H1 (cell line): ENCODE data around the gene CLCA1. TPM values are rescaled to one million over a fixed set of nuclear protein-coding genes. Genes with fewer than 3 reads are reported as not detected.

Experiments
- BCL11A ChIP-seq, 2 experiments: IDR thresholded peaks; one replicate each; pipeline ENCODE4 v1.6.1; 2011; ENCODE audit warnings: low read depth in 2 of 2, low read length in 2 of 2, mild to moderate bottlenecking in 2 of 2
- FOSL1 ChIP-seq: IDR thresholded peaks from 2 replicates; pipeline ENCODE4 v1.6.1; 2011; ENCODE audit warnings: mild to moderate bottlenecking, low read depth, low read length, moderate library complexity; ENCODE audit not compliant: insufficient read depth
- NRF1 ChIP-seq: IDR thresholded peaks from 2 replicates; pipeline ENCODE4 v1.6.1; 2011; ENCODE audit warnings: mild to moderate bottlenecking, low read depth, low read length, improper control_type of control experiment
- RNF2 ChIP-seq: fragments of 200-900, 300-1000 bp; sonication (generic); IDR thresholded peaks from 2 replicates; pipeline ENCODE4 v1.7.1; 2016; ENCODE audit warnings: borderline replicate concordance, low read depth, mild to moderate bottlenecking, antibody characterized with exemption, low read length; ENCODE audit not compliant: poor library complexity, severe bottlenecking; ENCODE audit errors: missing control alignments
- SP1 ChIP-seq: IDR thresholded peaks from 2 replicates; pipeline ENCODE4 v1.6.1; 2011; ENCODE audit warnings: low read depth, low read length
- SUZ12 ChIP-seq: fragments of 200-600 bp; sonication (generic); IDR thresholded peaks from 2 replicates; pipeline ENCODE4 v1.6.1; 2012; ENCODE audit warnings: mild to moderate bottlenecking, inconsistent platforms, low read length, moderate library complexity, mixed read lengths
- TAF7 ChIP-seq: optimal IDR thresholded peaks from 2 replicates; pipeline ENCODE3; 2011; ENCODE audit warnings: low read depth, mild to moderate bottlenecking, inconsistent platforms, low read length, moderate library complexity, borderline replicate concordance
- polyA plus RNA-seq, 7 experiments: library from polyadenylated mRNA; depleted of rRNA in 3 of 7; stranded (reverse) in 5 of 7; unstranded in 2 of 7; fragments of >200 nt in 5 of 7; fragments of 200-250 nt in 2 of 7; gene quantifications; 1 replicate in 5 of 7; 2 replicates in 1 of 7; 4 replicates in 1 of 7; pipeline versions ENCODE4 v1.2.1 to v1.2.3, GENCODE V29; 2011 to 2013; ENCODE audit warnings: missing spikeins in 2 of 7, mixed read lengths in 2 of 7
- total RNA-seq: library from RNA; stranded (reverse); fragmentation: NEBNext Ultra II Directional; extraction: Animal tissue kit (Norgen Biotek cat#: 25700); gene quantifications from 2 replicates; pipeline ENCODE4 v1.2.1, GENCODE V29; 2021
- TF ChIP-seq, protein P1 (sequence below): fragments of 300-600 bp; sonication (generic); IDR thresholded peaks from 2 replicates; pipeline ENCODE4 v1.7.1; 2012; ENCODE audit warnings: low read length, moderate library complexity, mild to moderate bottlenecking, inconsistent platforms; ENCODE audit not compliant: insufficient replicate concordance

CLCA1 gene
- total and polyA plus RNA-seq, 2 of the 8 experiments (the other 6 are each of a cell fraction or from before 2014, with no cell fraction given) = not detected

DNA sequence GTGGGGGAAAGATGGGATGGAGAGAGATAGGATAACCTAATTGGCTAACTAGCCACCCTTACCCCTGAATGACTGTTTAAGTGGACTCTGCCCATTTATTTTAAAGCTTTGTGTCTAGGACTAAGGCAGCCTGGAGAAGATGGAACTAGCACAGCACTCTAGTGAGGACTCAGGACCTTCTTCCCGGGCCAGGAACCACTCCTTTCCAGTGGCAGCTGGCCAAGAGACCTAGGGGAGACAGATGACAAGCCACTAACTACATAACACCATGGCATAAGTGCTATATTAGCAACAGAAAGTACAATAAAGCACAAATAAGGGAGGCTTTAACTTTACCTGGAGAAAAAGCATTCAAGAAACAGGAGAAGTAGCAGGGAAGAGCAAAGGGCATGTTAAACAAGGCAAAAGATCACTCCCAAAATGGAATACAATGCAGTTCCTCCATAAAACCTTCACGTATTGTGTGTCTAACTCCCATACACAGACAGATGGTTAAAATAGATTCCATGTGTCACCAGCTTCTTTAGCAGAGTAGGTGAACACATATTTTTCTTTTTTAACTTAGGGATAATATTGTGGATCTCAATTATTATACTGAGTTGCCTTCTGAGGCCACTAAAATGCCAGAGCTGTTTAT lies 20.6 kb downstream of the CLCA1 start (continued):
- TF ChIP-seq, protein P1, sequence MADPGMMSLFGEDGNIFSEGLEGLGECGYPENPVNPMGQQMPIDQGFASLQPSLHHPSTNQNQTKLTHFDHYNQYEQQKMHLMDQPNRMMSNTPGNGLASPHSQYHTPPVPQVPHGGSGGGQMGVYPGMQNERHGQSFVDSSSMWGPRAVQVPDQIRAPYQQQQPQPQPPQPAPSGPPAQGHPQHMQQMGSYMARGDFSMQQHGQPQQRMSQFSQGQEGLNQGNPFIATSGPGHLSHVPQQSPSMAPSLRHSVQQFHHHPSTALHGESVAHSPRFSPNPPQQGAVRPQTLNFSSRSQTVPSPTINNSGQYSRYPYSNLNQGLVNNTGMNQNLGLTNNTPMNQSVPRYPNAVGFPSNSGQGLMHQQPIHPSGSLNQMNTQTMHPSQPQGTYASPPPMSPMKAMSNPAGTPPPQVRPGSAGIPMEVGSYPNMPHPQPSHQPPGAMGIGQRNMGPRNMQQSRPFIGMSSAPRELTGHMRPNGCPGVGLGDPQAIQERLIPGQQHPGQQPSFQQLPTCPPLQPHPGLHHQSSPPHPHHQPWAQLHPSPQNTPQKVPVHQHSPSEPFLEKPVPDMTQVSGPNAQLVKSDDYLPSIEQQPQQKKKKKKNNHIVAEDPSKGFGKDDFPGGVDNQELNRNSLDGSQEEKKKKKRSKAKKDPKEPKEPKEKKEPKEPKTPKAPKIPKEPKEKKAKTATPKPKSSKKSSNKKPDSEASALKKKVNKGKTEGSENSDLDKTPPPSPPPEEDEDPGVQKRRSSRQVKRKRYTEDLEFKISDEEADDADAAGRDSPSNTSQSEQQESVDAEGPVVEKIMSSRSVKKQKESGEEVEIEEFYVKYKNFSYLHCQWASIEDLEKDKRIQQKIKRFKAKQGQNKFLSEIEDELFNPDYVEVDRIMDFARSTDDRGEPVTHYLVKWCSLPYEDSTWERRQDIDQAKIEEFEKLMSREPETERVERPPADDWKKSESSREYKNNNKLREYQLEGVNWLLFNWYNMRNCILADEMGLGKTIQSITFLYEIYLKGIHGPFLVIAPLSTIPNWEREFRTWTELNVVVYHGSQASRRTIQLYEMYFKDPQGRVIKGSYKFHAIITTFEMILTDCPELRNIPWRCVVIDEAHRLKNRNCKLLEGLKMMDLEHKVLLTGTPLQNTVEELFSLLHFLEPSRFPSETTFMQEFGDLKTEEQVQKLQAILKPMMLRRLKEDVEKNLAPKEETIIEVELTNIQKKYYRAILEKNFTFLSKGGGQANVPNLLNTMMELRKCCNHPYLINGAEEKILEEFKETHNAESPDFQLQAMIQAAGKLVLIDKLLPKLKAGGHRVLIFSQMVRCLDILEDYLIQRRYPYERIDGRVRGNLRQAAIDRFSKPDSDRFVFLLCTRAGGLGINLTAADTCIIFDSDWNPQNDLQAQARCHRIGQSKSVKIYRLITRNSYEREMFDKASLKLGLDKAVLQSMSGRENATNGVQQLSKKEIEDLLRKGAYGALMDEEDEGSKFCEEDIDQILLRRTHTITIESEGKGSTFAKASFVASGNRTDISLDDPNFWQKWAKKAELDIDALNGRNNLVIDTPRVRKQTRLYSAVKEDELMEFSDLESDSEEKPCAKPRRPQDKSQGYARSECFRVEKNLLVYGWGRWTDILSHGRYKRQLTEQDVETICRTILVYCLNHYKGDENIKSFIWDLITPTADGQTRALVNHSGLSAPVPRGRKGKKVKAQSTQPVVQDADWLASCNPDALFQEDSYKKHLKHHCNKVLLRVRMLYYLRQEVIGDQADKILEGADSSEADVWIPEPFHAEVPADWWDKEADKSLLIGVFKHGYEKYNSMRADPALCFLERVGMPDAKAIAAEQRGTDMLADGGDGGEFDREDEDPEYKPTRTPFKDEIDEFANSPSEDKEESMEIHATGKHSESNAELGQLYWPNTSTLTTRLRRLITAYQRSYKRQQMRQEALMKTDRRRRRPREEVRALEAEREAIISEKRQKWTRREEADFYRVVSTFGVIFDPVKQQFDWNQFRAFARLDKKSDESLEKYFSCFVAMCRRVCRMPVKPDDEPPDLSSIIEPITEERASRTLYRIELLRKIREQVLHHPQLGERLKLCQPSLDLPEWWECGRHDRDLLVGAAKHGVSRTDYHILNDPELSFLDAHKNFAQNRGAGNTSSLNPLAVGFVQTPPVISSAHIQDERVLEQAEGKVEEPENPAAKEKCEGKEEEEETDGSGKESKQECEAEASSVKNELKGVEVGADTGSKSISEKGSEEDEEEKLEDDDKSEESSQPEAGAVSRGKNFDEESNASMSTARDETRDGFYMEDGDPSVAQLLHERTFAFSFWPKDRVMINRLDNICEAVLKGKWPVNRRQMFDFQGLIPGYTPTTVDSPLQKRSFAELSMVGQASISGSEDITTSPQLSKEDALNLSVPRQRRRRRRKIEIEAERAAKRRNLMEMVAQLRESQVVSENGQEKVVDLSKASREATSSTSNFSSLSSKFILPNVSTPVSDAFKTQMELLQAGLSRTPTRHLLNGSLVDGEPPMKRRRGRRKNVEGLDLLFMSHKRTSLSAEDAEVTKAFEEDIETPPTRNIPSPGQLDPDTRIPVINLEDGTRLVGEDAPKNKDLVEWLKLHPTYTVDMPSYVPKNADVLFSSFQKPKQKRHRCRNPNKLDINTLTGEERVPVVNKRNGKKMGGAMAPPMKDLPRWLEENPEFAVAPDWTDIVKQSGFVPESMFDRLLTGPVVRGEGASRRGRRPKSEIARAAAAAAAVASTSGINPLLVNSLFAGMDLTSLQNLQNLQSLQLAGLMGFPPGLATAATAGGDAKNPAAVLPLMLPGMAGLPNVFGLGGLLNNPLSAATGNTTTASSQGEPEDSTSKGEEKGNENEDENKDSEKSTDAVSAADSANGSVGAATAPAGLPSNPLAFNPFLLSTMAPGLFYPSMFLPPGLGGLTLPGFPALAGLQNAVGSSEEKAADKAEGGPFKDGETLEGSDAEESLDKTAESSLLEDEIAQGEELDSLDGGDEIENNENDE = no peak
- TF ChIP-seq SUZ12 (no peak), FOSL1 (no peak), TAF7 (no peak), SP1 (no peak), BCL11A (IDR thresholded peaks at IDR 0.05; ENCODE audit: low read depth in 2 of 2, low read length in 2 of 2) (no peak), NRF1 (no peak), RNF2 (no peak)
